Lung (tissue), 12 donors: ENCODE data around the gene NOS1AP. TPM values are rescaled to one million over a fixed set of nuclear protein-coding genes. Genes with fewer than 3 reads are reported as not detected.
A peak's percentile ranks its signal among the peaks of the same experiment; 100 is the strongest.

Experiments
- ATAC-seq: fragments of 200-7000 bp; cut with Tn5 transposase; one replicate; pipeline ENCODE4 v1.9.1; 2020; ENCODE audit warnings: moderate number of reproducible peaks; ENCODE audit not compliant: insufficient read depth, low FRiP score
- DNase-seq, 3 donors: peaks; one replicate each; pipeline ENCODE4 v3.0.0-alpha.2; 2013 to 2017
- H3K27ac ChIP-seq, 2 donors: one replicate each; pipeline ENCODE4 v1.5.1; 2013; ENCODE audit warnings: mild to moderate bottlenecking in 2 of 2, moderate library complexity in 2 of 2, control low read depth in 1 of 2, inconsistent platforms in 1 of 2, low read depth in 1 of 2, low read length in 1 of 2
- H3K27me3 ChIP-seq, 3 donors: one replicate each; pipeline ENCODE4 v1.5.1; 2013; ENCODE audit warnings: low read length in 2 of 3; ENCODE audit not compliant: control insufficient read depth in 3 of 3, insufficient read depth in 3 of 3
- H3K36me3 ChIP-seq, 4 donors: one replicate each; pipeline ENCODE4 v1.5.1; 2013; ENCODE audit warnings: low read length in 4 of 4, mild to moderate bottlenecking in 1 of 4, moderate library complexity in 1 of 4; ENCODE audit not compliant: control insufficient read depth in 4 of 4, insufficient read depth in 4 of 4
- H3K4me1 ChIP-seq, 5 donors: one replicate each; pipeline ENCODE4 v1.5.1; 2013; ENCODE audit warnings: low read length in 5 of 5, mild to moderate bottlenecking in 2 of 5, moderate library complexity in 1 of 5; ENCODE audit not compliant: control insufficient read depth in 5 of 5, insufficient read depth in 5 of 5
- H3K4me3 ChIP-seq: one replicate; pipeline ENCODE4 v1.5.1; 2013; ENCODE audit warnings: mild to moderate bottlenecking, control low read depth, moderate library complexity
- H3K9ac ChIP-seq, 2 donors: one replicate each; pipeline ENCODE4 v1.5.1; 2013; ENCODE audit warnings: low read length in 2 of 2, control low read depth in 1 of 2; ENCODE audit not compliant: insufficient read depth in 1 of 2
- H3K9me3 ChIP-seq, 4 donors: one replicate each; pipeline ENCODE4 v1.5.1; 2013; ENCODE audit warnings: low read length in 3 of 4, mild to moderate bottlenecking in 1 of 4, moderate library complexity in 1 of 4; ENCODE audit not compliant: control insufficient read depth in 4 of 4, insufficient read depth in 3 of 4
- CTCF ChIP-seq: IDR thresholded peaks from 2 replicates; pipeline ENCODE4 v1.5.1; 2012; ENCODE audit warnings: mild to moderate bottlenecking; ENCODE audit errors: control extremely low read depth, extremely low read depth
- WGBS, 2 donors: extraction: QIAGEN DNeasy Blood & Tissue Kit; methylation state at CpG; one replicate each; pipeline ENCODE4 v1.1.7; 2013; 5-methylcytosine and 5-hydroxymethylcytosine counted together
- polyA plus RNA-seq, 2 donors: library from polyadenylated mRNA; stranded (reverse); fragments of 200-250 nt; gene quantifications; one replicate each; pipeline ENCODE4 v1.2.1, GENCODE V29; 2013
- total RNA-seq, 2 donors: library from RNA; depleted of rRNA in 1 of 2; stranded (reverse); fragments of >200 nt in 1 of 2; gene quantifications; one replicate each; pipeline ENCODE4 v1.2.1, GENCODE V29; 2014 to 2021
- donor health status: control.
- donor health status: control.
- donor health status: Bipolar disorder and iron deficiency.
- donor health status: healthy.
- donor health status: DM: yes; HTN: yes; CAD: no.

NOS1AP gene
- total and polyA plus RNA-seq, 4 donors: 0.57 to 5.0 (median 1.2) TPM

- Histone ChIP-seq H3K4me1 (peaks cover 0 to 2% (median 0%) of the 10 kb centered on the region in 5 donors), H3K9ac (no peak overlapping the region), H3K27me3 (no peaks in the 10 kb centered on the region), H3K9me3 (no peaks in the 10 kb centered on the region), H3K36me3 (no peaks in the 10 kb centered on the region), H3K27ac (no peak overlapping the region), H3K4me3 (no peak overlapping the region)
- ATAC-seq: no peak
- 49 to 65% methylated on average over 13 of the region's 13 CpGs for WGBS, 2 donors
- no peak for DNase-seq
- no peak for TF ChIP-seq CTCF
Observed at GRCh38 chr1:162372159-162373071, 302.9 kb downstream of the NOS1AP start.

GRCh38 chr1:162373072-162373427, 303.6 kb downstream of the NOS1AP start:
- H3K4me1 ChIP-seq: peaks cover 0 to 2% (median 0%) of the 10 kb centered on the region in 5 donors
- H3K9ac ChIP-seq: no peak overlapping the region
- no peak for TF ChIP-seq CTCF
- H3K9me3 ChIP-seq: no peaks in the 10 kb centered on the region
- no peaks in the 10 kb centered on the region for H3K27me3 ChIP-seq
- DNase-seq (no peak), ATAC-seq (no peak)
- H3K4me3 ChIP-seq: no peak overlapping the region
- H3K27ac ChIP-seq: no peak overlapping the region
- 83 to 93% methylated on average over 1 of the region's 1 CpG for WGBS, 2 donors
- no peaks in the 10 kb centered on the region for H3K36me3 ChIP-seq

- peak overlapping the region in 1 of 2 donors; percentile 14 for H3K27ac ChIP-seq
- H3K4me1 ChIP-seq: peaks cover 0 to 2% (median 0%) of the 10 kb centered on the region in 5 donors
- DNase-seq (no peak), ATAC-seq (peak; percentile 75)
- H3K9ac ChIP-seq: no peak overlapping the region
- H3K36me3 ChIP-seq: no peaks in the 10 kb centered on the region
- WGBS, 2 donors: 84 to 94% methylated on average over 8 of the region's 8 CpGs
- H3K9me3 ChIP-seq: no peaks in the 10 kb centered on the region
- no peaks in the 10 kb centered on the region for H3K27me3 ChIP-seq
- no peak overlapping the region for H3K4me3 ChIP-seq
- TF ChIP-seq CTCF: no peak
Observed at GRCh38 chr1:162373541-162374260, 304.2 kb downstream of the NOS1AP start.
